PC-3 (cell line): ENCODE measurements around the gene TRIM34. TPM values are rescaled to one million over a fixed set of nuclear protein-coding genes. Genes with fewer than 3 reads are reported as not detected.

ENCODE experiments used
- ATAC-seq: fragments of 200-7000 bp; cut with Tn5 transposase; 2 replicates; pipeline ENCODE4 v1.9.1; 2020; ENCODE audit warnings: mild to moderate bottlenecking, moderate library complexity
- BruUV-seq: library from RNA; stranded (reverse); fragments of 400-500 nt; replicated peaks from 2 replicates; lab custom pipeline; 2021; lab: Mats Ljungman, UMichigan
- CTCF ChIA-PET: fragments of 300-600 bp; sonication (Branson Sonifier 250); formaldehyde crosslinking; loops from one replicate; lab custom pipeline; 2022; ENCODE audit warnings: antibody characterized with exemption; lab: Charles Lee
- POLR2A ChIA-PET: fragments of 300-600 bp; sonication (Branson Sonifier 250); formaldehyde crosslinking; loops from one replicate; lab custom pipeline; 2022; ENCODE audit warnings: antibody characterized with exemption; ENCODE audit not compliant: unreplicated experiment; lab: Charles Lee
- DNase-seq: peaks from one replicate; pipeline ENCODE4 v3.0.0-alpha.2; 2015
- H2AFZ ChIP-seq: fragments of 300-600 bp; sonication (generic); 2 replicates; pipeline ENCODE4 v1.6.0; 2016; ENCODE audit warnings: antibody characterized with exemption, low read length
- H3F3A ChIP-seq: fragments of 300-600 bp; sonication (generic); one replicate; pipeline ENCODE4 v1.6.0; 2017; ENCODE audit warnings: antibody characterized with exemption, low read length, control low read depth, mild to moderate bottlenecking; ENCODE audit not compliant: unreplicated experiment
- H3K27ac ChIP-seq: fragments of 300-600 bp; sonication (generic); 2 replicates; pipeline ENCODE4 v1.5.1; 2016; ENCODE audit warnings: mild to moderate bottlenecking, low read length
- H3K27me3 ChIP-seq: fragments of 300-600 bp; sonication (generic); 2 replicates; pipeline ENCODE4 v1.6.1; 2016; ENCODE audit warnings: low read length, mixed read lengths
- H3K36me3 ChIP-seq: fragments of 300-600 bp; sonication (generic); 2 replicates; pipeline ENCODE4 v1.6.1; 2016; ENCODE audit warnings: low read depth, mixed run types, low read length, mixed read lengths
- H3K4me1 ChIP-seq: fragments of 300-600 bp; sonication (generic); 2 replicates; pipeline ENCODE4 v1.5.1; 2016; ENCODE audit warnings: low read length; ENCODE audit not compliant: insufficient read depth
- H3K4me2 ChIP-seq: fragments of 300-600 bp; sonication (generic); 2 replicates; pipeline ENCODE4 v1.6.0; 2016; ENCODE audit warnings: low read length
- H3K4me3 ChIP-seq: fragments of 300-600 bp; sonication (generic); 2 replicates; pipeline ENCODE4 v1.5.1; 2016; ENCODE audit warnings: mild to moderate bottlenecking, low read length, mixed read lengths
- H3K79me2 ChIP-seq: fragments of 300-600 bp; sonication (generic); 2 replicates; pipeline ENCODE4 v1.6.1; 2017; ENCODE audit warnings: low read length, mixed read lengths
- H3K9ac ChIP-seq: fragments of 300-600 bp; sonication (generic); 2 replicates; pipeline ENCODE4 v1.6.0; 2016; ENCODE audit warnings: mild to moderate bottlenecking, low read length
- H3K9me2 ChIP-seq: fragments of 300-600 bp; sonication (generic); replicated peaks from 2 replicates; pipeline ENCODE4 v1.6.1; 2016; ENCODE audit warnings: mixed run types, low read length, mixed read lengths
- H3K9me3 ChIP-seq: fragments of 300-600 bp; sonication (generic); 2 replicates; pipeline ENCODE4 v1.6.1; 2016; ENCODE audit warnings: low read length, mixed read lengths
- H4K20me1 ChIP-seq: fragments of 300-600 bp; sonication (generic); 2 replicates; pipeline ENCODE4 v1.6.1; 2016; ENCODE audit warnings: low read length, mixed read lengths
- EZH2 ChIP-seq: fragments of 300-600 bp; sonication (generic); IDR thresholded peaks from one replicate; pipeline ENCODE4 v1.6.1; 2017; ENCODE audit warnings: antibody characterized with exemption, mild to moderate bottlenecking, low read length; ENCODE audit not compliant: unreplicated experiment
- EZH2phosphoT487 ChIP-seq: fragments of 300-600 bp; sonication (generic); IDR thresholded peaks from 2 replicates; pipeline ENCODE4 v1.6.1; 2018; ENCODE audit warnings: mild to moderate bottlenecking, antibody characterized with exemption, low read length, borderline replicate concordance
- intact Hi-C: fragments of 100-400 bp; cut with micrococcal nuclease; formaldehyde crosslinking; loops from 2 replicates; pipeline ENCODE4 v1.9.0; 2023
- total RNA-seq: library from RNA; depleted of rRNA; stranded (reverse); fragments of >200 nt; gene quantifications from 2 replicates; pipeline ENCODE4 v1.2.3, GENCODE V29; 2014; rRNA removed
- TF ChIP-seq, protein P1 (sequence below): fragments of 300-600 bp; sonication (generic); conservative IDR thresholded peaks from 2 replicates; pipeline ENCODE4 v1.5.1; 2017; ENCODE audit warnings: antibody characterized with exemption, low read depth, mild to moderate bottlenecking, low read length

The TRIM34 gene
- total RNA-seq, 1 experiment from 2014 or later = 1.3 TPM

DNA sequence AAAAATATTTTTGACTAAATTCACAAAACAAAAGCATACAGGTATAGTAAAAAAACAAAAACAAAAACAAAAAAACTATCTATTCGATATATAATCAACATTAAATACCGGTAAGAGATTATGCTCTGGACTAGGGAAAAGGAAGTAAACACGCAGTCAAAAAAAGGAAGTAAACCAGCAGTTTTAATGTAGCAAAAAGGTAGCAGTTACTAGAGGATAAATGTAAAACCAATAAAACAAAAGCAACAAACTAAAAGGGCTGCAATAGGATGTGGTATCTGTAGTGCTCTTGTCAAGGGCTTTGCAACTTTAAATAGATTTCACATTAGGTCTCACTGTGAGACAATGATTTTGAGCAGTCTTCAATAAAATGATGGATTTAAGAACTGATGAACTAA, 67.2 kb downstream of the TRIM34 start:
- no peak overlapping the region for H3K27ac ChIP-seq
- H3F3A ChIP-seq = no peaks in the 10 kb centered on the region
- H3K4me1 ChIP-seq = no peaks in the 10 kb centered on the region
- H2AFZ ChIP-seq = no peak overlapping the region
- no peak overlapping the region for H3K9ac ChIP-seq
- H3K4me2 ChIP-seq = no peak overlapping the region
- H4K20me1 ChIP-seq = no peaks in the 10 kb centered on the region
- H3K4me3 ChIP-seq = no peak overlapping the region
- ATAC-seq (no peak), DNase-seq (no peak)
- H3K36me3 ChIP-seq = no peaks in the 10 kb centered on the region
- peaks cover 4% of the 10 kb centered on the region for H3K27me3 ChIP-seq
- no TSS peak for BruUV-seq
- ChIA-PET POLR2A (no interaction called here), CTCF (no interaction called here)
- no peaks in the 10 kb centered on the region for H3K79me2 ChIP-seq
- no peak for TF ChIP-seq EZH2phosphoT487
- TF ChIP-seq, protein P1, sequence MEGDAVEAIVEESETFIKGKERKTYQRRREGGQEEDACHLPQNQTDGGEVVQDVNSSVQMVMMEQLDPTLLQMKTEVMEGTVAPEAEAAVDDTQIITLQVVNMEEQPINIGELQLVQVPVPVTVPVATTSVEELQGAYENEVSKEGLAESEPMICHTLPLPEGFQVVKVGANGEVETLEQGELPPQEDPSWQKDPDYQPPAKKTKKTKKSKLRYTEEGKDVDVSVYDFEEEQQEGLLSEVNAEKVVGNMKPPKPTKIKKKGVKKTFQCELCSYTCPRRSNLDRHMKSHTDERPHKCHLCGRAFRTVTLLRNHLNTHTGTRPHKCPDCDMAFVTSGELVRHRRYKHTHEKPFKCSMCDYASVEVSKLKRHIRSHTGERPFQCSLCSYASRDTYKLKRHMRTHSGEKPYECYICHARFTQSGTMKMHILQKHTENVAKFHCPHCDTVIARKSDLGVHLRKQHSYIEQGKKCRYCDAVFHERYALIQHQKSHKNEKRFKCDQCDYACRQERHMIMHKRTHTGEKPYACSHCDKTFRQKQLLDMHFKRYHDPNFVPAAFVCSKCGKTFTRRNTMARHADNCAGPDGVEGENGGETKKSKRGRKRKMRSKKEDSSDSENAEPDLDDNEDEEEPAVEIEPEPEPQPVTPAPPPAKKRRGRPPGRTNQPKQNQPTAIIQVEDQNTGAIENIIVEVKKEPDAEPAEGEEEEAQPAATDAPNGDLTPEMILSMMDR = no peak
- no peak for TF ChIP-seq EZH2
- H3K9me3 ChIP-seq = no peaks in the 10 kb centered on the region
- intact Hi-C loops = no loop called here
- H3K9me2 ChIP-seq = no peaks in the 10 kb centered on the region

Other genes starting within 250 kb of the TRIM34 start
- gene OR51M1, start 241.2 kb upstream of the TRIM34 start, total RNA-seq = not detected in 2 replicates
- gene OR51Q1, start 202.9 kb upstream of the TRIM34 start, total RNA-seq = not detected in 2 replicates
- not detected in 2 replicates for gene OR51I1, start 183.5 kb upstream of the TRIM34 start, total RNA-seq
- gene OR51I2, start 175.7 kb upstream of the TRIM34 start, total RNA-seq = not detected in 2 replicates
- gene OR52D1, start 136.3 kb upstream of the TRIM34 start, total RNA-seq = not detected in 2 replicates
- not detected in 2 replicates for gene UBQLN3, start 115.0 kb upstream of the TRIM34 start, total RNA-seq
- gene UBQLNL, start 108.3 kb upstream of the TRIM34 start, total RNA-seq = not detected in 2 replicates
- not detected in 2 replicates for gene OR52H1, start 76.5 kb upstream of the TRIM34 start, total RNA-seq
- not detected in 2 replicates for gene OR52B6, start 44.1 kb upstream of the TRIM34 start, total RNA-seq
- gene TRIM6, start 28.4 kb upstream of the TRIM34 start, total RNA-seq = 10.1 and 12.6 TPM in 2 replicates
- 16.1 and 18.6 TPM in 2 replicates for gene TRIM5, start 60.1 kb downstream of the TRIM34 start, total RNA-seq
- not detected in 2 replicates for gene TRIM22, start 64.8 kb downstream of the TRIM34 start, total RNA-seq
- not detected in 2 replicates for gene OR56B1, start 111.4 kb downstream of the TRIM34 start, total RNA-seq
- gene OR52N4, start 129.2 kb downstream of the TRIM34 start, total RNA-seq = not detected in 2 replicates
- not detected in 2 replicates for gene OR52N5, start 158.4 kb downstream of the TRIM34 start, total RNA-seq
- not detected in 2 replicates for gene OR52N1, start 166.3 kb downstream of the TRIM34 start, total RNA-seq
- not detected in 2 replicates for gene OR52N2, start 183.9 kb downstream of the TRIM34 start, total RNA-seq
- gene OR52E6, start 216.9 kb downstream of the TRIM34 start, total RNA-seq = not detected in 2 replicates
- not detected in 2 replicates for gene OR52E8, start 232.7 kb downstream of the TRIM34 start, total RNA-seq